Peyer's patch (tissue), 4 donors: ENCODE results near the gene RALGPS1. TPM values are rescaled to one million over a fixed set of nuclear protein-coding genes. Genes with fewer than 3 reads are reported as not detected.

Experiments
- DNase-seq, 3 donors: peaks; one replicate each; pipeline ENCODE4 v3.0.0-alpha.2; 2017 to 2019
- H3K27ac ChIP-seq, 4 donors: fragments of 200-600 bp; sonication (generic); one replicate each; pipeline ENCODE4 v1.5.1; 2016 to 2019
- H3K27me3 ChIP-seq, 2 donors: fragments of 200-600 bp; sonication (generic); one replicate each; pipeline ENCODE4 v1.5.1; 2019
- H3K36me3 ChIP-seq, 3 donors: fragments of 200-600 bp; sonication (generic); one replicate each; pipeline ENCODE4 v1.5.1; 2016 to 2019
- H3K4me1 ChIP-seq, 4 donors: fragments of 200-600 bp; sonication (generic); one replicate each; pipeline ENCODE4 v1.5.1; 2016 to 2019
- H3K4me3 ChIP-seq, 4 donors: fragments of 200-600 bp; sonication (generic); 1 replicate in 3 of 4; 2 replicates in 1 of 4; pipeline ENCODE4 v1.5.1; 2016 to 2019; ENCODE audit warnings: mild to moderate bottlenecking in 1 of 4
- H3K9me3 ChIP-seq, 4 donors: fragments of 200-600 bp; sonication (generic); one replicate each; pipeline ENCODE4 v1.5.1; 2016 to 2019; ENCODE audit warnings: mild to moderate bottlenecking in 1 of 4
- CTCF ChIP-seq, 6 experiments: fragments of 450-650 bp in 4 of 6; fragments of 200-600 bp in 2 of 6; sonication (generic) in 1 of 6; IDR thresholded peaks; one replicate each; pipeline ENCODE4 v1.5.1; 2017 to 2019; ENCODE audit warnings: antibody characterized with exemption in 6 of 6, mild to moderate bottlenecking in 3 of 6, moderate library complexity in 1 of 6
- POLR2A ChIP-seq, 2 donors: fragments of 450-650 bp; IDR thresholded peaks; one replicate each; pipeline ENCODE4 v1.5.1; 2017; ENCODE audit warnings: antibody characterized with exemption in 2 of 2, mild to moderate bottlenecking in 2 of 2, moderate library complexity in 2 of 2
- total RNA-seq, 4 donors: library from RNA; depleted of rRNA; stranded (reverse); fragments of >200 nt; gene quantifications; one replicate each; pipeline ENCODE4 v1.1.0, GENCODE V29; 2016

The RALGPS1 gene
- total RNA-seq, 4 donors from 2014 or later: 38.8 to 158 (median 141) TPM

DNA sequence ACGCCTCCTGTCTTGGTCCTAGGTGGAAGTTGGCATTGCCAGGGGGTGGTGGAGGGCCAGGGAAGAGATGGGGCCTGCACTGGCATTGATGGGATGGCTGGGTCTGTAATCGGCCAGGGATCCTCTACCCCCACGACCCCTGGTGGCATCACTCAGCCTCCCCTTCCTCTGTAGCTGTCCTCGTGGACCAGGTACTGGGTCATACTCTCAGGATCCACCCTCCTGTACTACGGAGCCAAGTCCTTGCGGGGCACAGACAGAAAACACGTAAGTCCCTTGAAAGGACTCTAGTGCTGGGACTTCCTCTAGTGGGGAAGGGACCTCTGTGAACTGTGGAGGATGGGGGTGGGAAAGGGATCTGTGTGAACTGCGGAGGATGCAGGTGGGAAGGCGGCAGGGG is 297.9 kb downstream of the RALGPS1 start:
- peaks cover 0 to 2% (median 0%) of the 10 kb centered on the region in 3 donors for H3K36me3 ChIP-seq
- no peaks in the 10 kb centered on the region for H3K27me3 ChIP-seq
- no peak for DNase-seq
- no peak for TF ChIP-seq CTCF (IDR thresholded peaks at IDR 0.05)
- TF ChIP-seq POLR2A (IDR thresholded peaks at IDR 0.05): no peak
- H3K27ac ChIP-seq: no peak overlapping the region
- no peak overlapping the region for H3K4me3 ChIP-seq
- H3K4me1 ChIP-seq: no peaks in the 10 kb centered on the region
- H3K9me3 ChIP-seq: no peaks in the 10 kb centered on the region

- no peak overlapping the region for H3K27ac ChIP-seq
- DNase-seq: no peak
These were observed 299.3 kb downstream of the RALGPS1 start for GRCh38 chr9:127213859-127214258.

DNA sequence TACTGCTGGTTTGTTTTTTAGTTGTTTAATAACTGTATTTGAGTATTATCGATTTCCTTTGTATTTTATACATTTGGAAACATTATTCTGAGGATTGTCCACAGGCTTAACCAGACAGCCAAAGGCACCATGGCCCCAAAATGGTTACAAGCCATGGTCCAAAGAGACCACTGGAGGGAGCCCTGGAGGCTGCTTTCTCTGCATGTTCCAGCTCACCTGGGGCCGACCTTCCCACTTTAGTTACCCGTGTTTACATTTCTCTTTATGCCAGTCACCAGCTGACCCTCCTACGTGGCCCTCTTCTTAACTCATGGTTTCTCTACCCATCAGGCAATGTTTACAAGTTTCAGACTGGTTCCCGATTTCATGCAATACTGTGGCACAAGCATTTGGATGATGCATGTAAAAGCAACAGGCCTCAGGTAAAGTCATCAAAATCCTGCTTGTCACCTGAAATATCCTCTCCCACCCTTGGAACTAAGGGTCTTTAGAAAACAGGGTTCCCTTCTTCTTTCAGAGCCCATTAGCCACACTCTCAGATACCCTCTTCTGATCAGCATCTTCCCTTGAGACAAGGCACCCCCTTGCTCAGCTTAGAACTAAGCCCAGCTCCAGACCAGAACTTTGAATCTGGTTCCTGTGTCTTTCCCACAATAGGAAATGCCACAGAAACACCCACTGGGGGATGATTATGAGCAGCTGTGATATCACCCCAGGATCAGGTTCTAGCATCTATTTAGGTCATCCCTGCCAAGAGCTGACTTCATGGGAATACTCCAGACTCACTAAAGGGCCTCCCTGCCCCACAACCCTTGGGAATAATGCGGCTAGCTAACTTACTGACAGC is 300.1 kb downstream of the RALGPS1 start:
- Histone ChIP-seq H3K27ac (no peak overlapping the region), H3K36me3 (peaks cover 0 to 2% (median 0%) of the 10 kb centered on the region in 3 donors), H3K9me3 (no peaks in the 10 kb centered on the region), H3K4me3 (no peak overlapping the region), H3K27me3 (no peaks in the 10 kb centered on the region), H3K4me1 (no peaks in the 10 kb centered on the region)
- DNase-seq: peak; percentile 52 to 85 (median 55)
- TF ChIP-seq CTCF (IDR thresholded peaks at IDR 0.05): peak; percentile 29 to 77 (median 66)
- TF ChIP-seq POLR2A (IDR thresholded peaks at IDR 0.05): no peak

More at GRCh38 chr9:127213859-127214258, 299.3 kb downstream of the RALGPS1 start:
- no peak overlapping the region for H3K4me3 ChIP-seq
- peaks cover 0 to 2% (median 0%) of the 10 kb centered on the region in 3 donors for H3K36me3 ChIP-seq
- H3K4me1 ChIP-seq: no peaks in the 10 kb centered on the region
- no peaks in the 10 kb centered on the region for H3K9me3 ChIP-seq
- no peak for TF ChIP-seq CTCF (IDR thresholded peaks at IDR 0.05)
- TF ChIP-seq POLR2A (IDR thresholded peaks at IDR 0.05): no peak
- no peaks in the 10 kb centered on the region for H3K27me3 ChIP-seq

DNA sequence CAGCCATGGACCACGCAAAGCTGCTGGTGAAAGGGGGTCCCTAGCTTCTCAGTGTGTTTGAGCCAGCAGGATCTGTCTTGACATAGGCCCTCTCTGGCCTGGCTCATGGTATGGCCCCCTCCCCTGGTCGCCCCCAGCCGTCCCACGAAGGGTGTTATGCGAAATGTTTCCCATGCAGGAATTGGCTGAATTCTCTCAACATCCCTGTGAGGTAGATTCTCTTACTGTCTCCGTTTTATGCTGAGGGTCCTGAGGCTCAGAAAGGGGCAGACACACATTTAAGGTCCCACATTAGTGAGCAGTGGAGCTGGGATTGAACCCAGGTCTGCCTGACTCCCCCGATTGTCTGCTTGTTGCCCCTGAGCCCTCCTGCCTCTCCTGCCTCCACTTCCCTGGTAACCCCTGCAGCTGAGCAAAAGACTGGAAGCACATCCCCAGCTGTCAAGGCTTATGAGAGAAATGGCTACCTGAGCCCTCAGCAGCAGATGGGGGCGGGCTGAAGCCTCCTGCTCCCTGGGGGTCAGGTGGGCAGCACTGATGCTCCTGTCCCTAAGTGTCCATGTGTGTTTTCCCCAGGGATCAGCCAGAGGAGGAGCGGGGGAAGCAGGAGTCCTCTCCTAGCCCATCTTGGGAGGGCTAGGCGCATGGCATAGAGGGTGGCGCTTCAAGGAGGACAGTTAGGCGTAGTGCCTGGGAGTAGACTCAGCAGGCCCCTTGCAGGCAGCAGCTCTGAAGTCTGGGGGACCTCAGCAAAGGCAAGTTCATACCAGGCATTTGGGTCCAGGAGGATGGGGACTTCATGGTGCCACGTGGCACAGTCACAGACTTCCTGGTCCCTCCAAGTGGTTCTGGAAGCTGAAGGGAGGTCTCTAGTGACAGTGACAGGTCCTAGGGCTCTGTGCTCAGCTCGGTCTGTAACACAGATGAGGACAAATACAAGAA is 301.0 kb downstream of the RALGPS1 start:
- H3K27me3 ChIP-seq: no peaks in the 10 kb centered on the region
- H3K4me1 ChIP-seq: no peaks in the 10 kb centered on the region
- no peak for TF ChIP-seq CTCF (IDR thresholded peaks at IDR 0.05)
- no peak for TF ChIP-seq POLR2A (IDR thresholded peaks at IDR 0.05)
- H3K27ac ChIP-seq: no peak overlapping the region
- H3K36me3 ChIP-seq: peaks cover 0 to 2% (median 0%) of the 10 kb centered on the region in 3 donors
- no peak for DNase-seq
- H3K9me3 ChIP-seq: no peaks in the 10 kb centered on the region
- no peak overlapping the region for H3K4me3 ChIP-seq

DNA sequence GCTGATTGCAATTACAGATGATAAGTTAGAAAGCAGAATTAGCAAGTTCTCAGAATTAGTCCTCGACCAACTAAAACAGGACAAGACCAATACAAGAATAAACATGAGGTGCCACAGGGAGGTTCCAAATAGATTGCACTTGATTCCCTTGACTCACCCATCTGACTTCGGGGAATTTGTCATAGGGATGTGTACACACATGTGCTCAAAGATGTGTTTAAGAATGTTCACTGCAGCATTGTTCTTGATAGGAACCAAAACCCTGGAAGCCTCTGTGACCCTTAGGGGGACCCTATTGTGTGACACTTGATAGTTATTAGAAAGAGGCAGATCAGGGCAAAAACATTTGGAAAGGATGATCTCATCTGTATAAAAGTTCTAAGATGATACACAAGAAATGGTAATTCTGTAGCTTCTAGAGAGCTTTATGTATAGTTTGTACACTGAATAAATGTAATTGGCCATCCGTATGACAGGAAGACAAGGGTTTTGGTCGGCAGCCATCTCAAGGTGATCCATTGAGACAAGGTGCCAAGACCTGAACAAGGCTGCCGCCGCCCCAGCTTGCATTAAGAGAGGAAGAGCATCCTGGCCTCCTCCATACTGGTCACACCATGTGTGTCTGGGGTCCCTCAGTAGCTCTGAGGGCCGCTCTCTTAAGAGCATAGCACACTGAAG is 301.8 kb downstream of the RALGPS1 start:
- Histone ChIP-seq H3K27me3 (no peaks in the 10 kb centered on the region), H3K27ac (no peak overlapping the region), H3K4me1 (no peaks in the 10 kb centered on the region), H3K4me3 (no peak overlapping the region), H3K36me3 (peaks cover 0 to 2% (median 0%) of the 10 kb centered on the region in 3 donors), H3K9me3 (no peaks in the 10 kb centered on the region)
- TF ChIP-seq POLR2A (IDR thresholded peaks at IDR 0.05) (no peak), CTCF (IDR thresholded peaks at IDR 0.05) (no peak)
- no peak for DNase-seq
